Esophagus squamous epithelium (tissue), 4 donors: ENCODE data around the gene KLK13.

Experiments used
- POLR2A ChIP-seq, 4 donors: fragments of 450-650 bp; IDR thresholded peaks; one replicate each; pipeline ENCODE4 v1.6.1; 2017; ENCODE audit warnings: antibody characterized with exemption in 4 of 4, mild to moderate bottlenecking in 4 of 4, moderate library complexity in 3 of 4
- TF ChIP-seq, protein P1 (sequence below), 6 experiments: fragments of 450-650 bp in 4 of 6; fragments of 200-600 bp in 2 of 6; sonication (generic) in 2 of 6; IDR thresholded peaks; one replicate each; pipeline ENCODE4 v1.5.1; 2016 to 2019; ENCODE audit warnings: antibody characterized with exemption in 6 of 6, mild to moderate bottlenecking in 4 of 6, moderate library complexity in 4 of 6

DNA sequence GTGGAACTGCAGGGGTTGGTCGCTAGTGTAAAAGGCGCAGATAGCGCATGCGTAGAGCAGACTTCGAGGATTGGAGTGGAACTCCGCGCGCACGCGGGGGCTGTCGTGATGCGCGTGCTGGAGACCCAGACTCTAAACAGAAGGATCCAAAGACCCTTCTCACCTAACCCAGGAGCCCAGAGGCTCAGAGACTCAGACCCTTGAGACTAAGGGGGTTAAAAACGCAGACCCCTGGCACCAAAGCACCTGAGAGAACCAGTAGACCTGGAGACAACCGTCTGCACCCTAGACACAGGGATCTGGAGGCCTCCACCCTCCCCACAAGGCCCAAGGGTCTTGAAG lies 43.9 kb upstream of the KLK13 start:
- TF ChIP-seq, protein P1, sequence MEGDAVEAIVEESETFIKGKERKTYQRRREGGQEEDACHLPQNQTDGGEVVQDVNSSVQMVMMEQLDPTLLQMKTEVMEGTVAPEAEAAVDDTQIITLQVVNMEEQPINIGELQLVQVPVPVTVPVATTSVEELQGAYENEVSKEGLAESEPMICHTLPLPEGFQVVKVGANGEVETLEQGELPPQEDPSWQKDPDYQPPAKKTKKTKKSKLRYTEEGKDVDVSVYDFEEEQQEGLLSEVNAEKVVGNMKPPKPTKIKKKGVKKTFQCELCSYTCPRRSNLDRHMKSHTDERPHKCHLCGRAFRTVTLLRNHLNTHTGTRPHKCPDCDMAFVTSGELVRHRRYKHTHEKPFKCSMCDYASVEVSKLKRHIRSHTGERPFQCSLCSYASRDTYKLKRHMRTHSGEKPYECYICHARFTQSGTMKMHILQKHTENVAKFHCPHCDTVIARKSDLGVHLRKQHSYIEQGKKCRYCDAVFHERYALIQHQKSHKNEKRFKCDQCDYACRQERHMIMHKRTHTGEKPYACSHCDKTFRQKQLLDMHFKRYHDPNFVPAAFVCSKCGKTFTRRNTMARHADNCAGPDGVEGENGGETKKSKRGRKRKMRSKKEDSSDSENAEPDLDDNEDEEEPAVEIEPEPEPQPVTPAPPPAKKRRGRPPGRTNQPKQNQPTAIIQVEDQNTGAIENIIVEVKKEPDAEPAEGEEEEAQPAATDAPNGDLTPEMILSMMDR (IDR thresholded peaks at IDR 0.05), result peak in 2 of 6 experiments; percentile 15 to 38
- TF ChIP-seq POLR2A (IDR thresholded peaks at IDR 0.05), result no peak
